ENCODE measurements around the gene SPATS2. TPM values are rescaled to one million over a fixed set of nuclear protein-coding genes. Genes with fewer than 3 reads are reported as not detected.

Gene SPATS2
- total RNA-seq, 2 experiments from 2014 or later = 22.7 to 36.4 TPM

GRCh38 chr12:49538510-49539403, 171.5 kb downstream of the SPATS2 start, which contains the start of gene KCNH3:
TSS of gene KCNH3 (plus strand) at chr12:49539030. CDS start at chr12:49539417, 387 bp downstream.
- Histone ChIP-seq H3K4me2 (ENCODE audit: low read length) (peak within 1 kb of the TSS; percentile 86), H3K9me2 (ENCODE audit: insufficient read depth, low read length) (no peaks in the 10 kb centered on the region), H3K36me3 (ENCODE audit: insufficient read depth, low read length) (no peaks in the 10 kb centered on the region), H3K27ac (ENCODE audit: low read depth, low read length, poor library complexity, severe bottlenecking) (no peak within 1 kb of the TSS), H3K4me1 (ENCODE audit: insufficient read depth, low read length, poor library complexity, severe bottlenecking) (peaks cover 35% of the 10 kb centered on the region), H3K79me2 (ENCODE audit: insufficient read depth, low read depth, low read length) (no peaks in the 10 kb centered on the region), H2AFZ (ENCODE audit: low read length) (peak within 1 kb of the TSS; percentile 73), H4K20me1 (ENCODE audit: insufficient read depth, low read length) (no peaks in the 10 kb centered on the region), H3K9me3 (ENCODE audit: low read length) (no peaks in the 10 kb centered on the region), H3K4me3 (ENCODE audit: low read depth, low read length, poor library complexity, severe bottlenecking) (peak within 1 kb of the TSS; percentile 64)
- no TSS peak for BruUV-seq (replicated peaks)
- POLR2A ChIA-PET = no interaction called here
- TF ChIP-seq EZH2phosphoT487 (IDR thresholded peaks at IDR 0.05; ENCODE audit: borderline replicate concordance, low read depth, low read length) (no peak), CTCF (conservative IDR thresholded peaks at IDR 0.05; ENCODE audit: low read length) (no peak)
- CTCF ChIA-PET (ENCODE audit: unreplicated experiment) = no interaction called here
- DNase-seq (ENCODE audit: low spot score) = peak; percentile 89
- intact Hi-C loops (cut with micrococcal nuclease; ENCODE audit: unreplicated experiment) = no loop called here

GRCh38 chr12:49539406-49540228, 172.4 kb downstream of the SPATS2 start:
- Histone ChIP-seq H3K27ac (ENCODE audit: low read depth, low read length, poor library complexity, severe bottlenecking) (no peak overlapping the region), H2AFZ (ENCODE audit: low read length) (no peak overlapping the region), H3K36me3 (ENCODE audit: insufficient read depth, low read length) (no peaks in the 10 kb centered on the region), H3K4me3 (ENCODE audit: low read depth, low read length, poor library complexity, severe bottlenecking) (no peak overlapping the region), H3K4me2 (ENCODE audit: low read length) (peak overlapping the region; percentile 18; the same call in 1 of the 2 replicates), H3K9me3 (ENCODE audit: low read length) (no peaks in the 10 kb centered on the region), H3K9me2 (ENCODE audit: insufficient read depth, low read length) (no peaks in the 10 kb centered on the region), H4K20me1 (ENCODE audit: insufficient read depth, low read length) (no peaks in the 10 kb centered on the region), H3K4me1 (ENCODE audit: insufficient read depth, low read length, poor library complexity, severe bottlenecking) (peaks cover 39% of the 10 kb centered on the region), H3K79me2 (ENCODE audit: insufficient read depth, low read depth, low read length) (no peaks in the 10 kb centered on the region)
- DNase-seq (ENCODE audit: low spot score) = no peak
- POLR2A ChIA-PET = interaction anchor here (0.5 to 0.6 kb wide), 2 partner anchors 83 to 202 kb away, joined by 3 to 4 read pairs; partner anchors contain the start of genes PRPF40B and TMBIM6
- CTCF ChIA-PET (ENCODE audit: unreplicated experiment) = no interaction called here
- intact Hi-C loops (cut with micrococcal nuclease; ENCODE audit: unreplicated experiment) = no loop called here
- TF ChIP-seq CTCF (conservative IDR thresholded peaks at IDR 0.05; ENCODE audit: low read length) (no peak), EZH2phosphoT487 (IDR thresholded peaks at IDR 0.05; ENCODE audit: borderline replicate concordance, low read depth, low read length) (no peak)
- BruUV-seq (replicated peaks) = no TSS peak
